SH-SY5Y (cell line): ENCODE measurements around the gene CTNNBIP1.

Source experiments
- GATA2 ChIP-seq: IDR thresholded peaks from 2 replicates; pipeline ENCODE4 v1.6.1; 2011; ENCODE audit warnings: mild to moderate bottlenecking, low read depth, low read length
- GATA3 ChIP-seq: IDR thresholded peaks from 2 replicates; pipeline ENCODE4 v1.6.1; 2011; ENCODE audit warnings: low read depth, mild to moderate bottlenecking, low read length, moderate library complexity

- TF ChIP-seq GATA2 (no peak), GATA3 (no peak)
Measured at GRCh38 chr1:9821710-9822109, 88.4 kb downstream of the CTNNBIP1 start.
